GM21447 (cell line): ENCODE measurements around the gene PPP2R3C.
"Not testable (repeated sequence)": the region's sequence is repeated elsewhere in the genome, so short reads cannot be mapped to it uniquely, and the experiment has no call there.

ENCODE experiments used
- ATAC-seq: cut with Tn5 transposase; IDR thresholded peaks from one replicate; pipeline ENCODE4 v1.9.1; 2021; ENCODE audit not compliant: unreplicated experiment

PPP2R3C gene

GRCh38 chr14:35121887-35122695 lies at the start of gene PPP2R3C, which contains the start of gene PRORP:
Gene PPP2R3C, minus strand, starts transcription at chr14:35121990. Its CDS starts 31 bp downstream, at chr14:35121959.
Gene PRORP, plus strand, starts transcription at chr14:35122552. Its CDS starts 694 bp downstream, at chr14:35123246.
- ATAC-seq = peak; percentile 82

GRCh38 chr14:35167496-35167895 lies 45.7 kb upstream of the PPP2R3C start:
- ATAC-seq = no peak

GRCh38 chr14:35164849-35165248 lies 43.1 kb upstream of the PPP2R3C start:
- no peak for ATAC-seq

- ATAC-seq = no peak
These were observed 41.6 kb upstream of the PPP2R3C start for GRCh38 chr14:35163384-35163783.

- no peak for ATAC-seq
These were observed 39.4 kb upstream of the PPP2R3C start for GRCh38 chr14:35161231-35161630.

- ATAC-seq = no peak
These were observed 38.1 kb upstream of the PPP2R3C start for GRCh38 chr14:35159742-35160409.

GRCh38 chr14:35158951-35159653 lies 37.3 kb upstream of the PPP2R3C start:
- ATAC-seq = no peak

- ATAC-seq = no peak
These were observed 36.7 kb upstream of the PPP2R3C start for GRCh38 chr14:35158491-35158890.

GRCh38 chr14:35155962-35156361 lies 34.2 kb upstream of the PPP2R3C start:
- no peak for ATAC-seq

- no peak for ATAC-seq
These were observed 32.2 kb upstream of the PPP2R3C start for GRCh38 chr14:35154016-35154415.

- ATAC-seq = not testable (repeated sequence)
These were observed 30.7 kb upstream of the PPP2R3C start for GRCh38 chr14:35152531-35152930.

GRCh38 chr14:35149239-35149638 lies 27.4 kb upstream of the PPP2R3C start:
- no peak for ATAC-seq

- no peak for ATAC-seq
These were observed 25.9 kb upstream of the PPP2R3C start for GRCh38 chr14:35147711-35148110.

- ATAC-seq = no peak
These were observed 25.4 kb upstream of the PPP2R3C start for GRCh38 chr14:35147186-35147585.

- ATAC-seq = no peak
These were observed 24.9 kb upstream of the PPP2R3C start for GRCh38 chr14:35146711-35147149.

GRCh38 chr14:35144029-35144428 lies 22.2 kb upstream of the PPP2R3C start:
- no peak for ATAC-seq

GRCh38 chr14:35140718-35141581 lies 19.2 kb upstream of the PPP2R3C start:
- no peak for ATAC-seq

- no peak for ATAC-seq
These were observed 16.8 kb upstream of the PPP2R3C start for GRCh38 chr14:35138585-35138984.

- ATAC-seq = no peak
These were observed 12.7 kb upstream of the PPP2R3C start for GRCh38 chr14:35134329-35135123.
